ENCODE data around the gene PHTF1. TPM values are rescaled to one million over a fixed set of nuclear protein-coding genes. Genes with fewer than 3 reads are reported as not detected.

Gene PHTF1
- total RNA-seq, 1 experiment from 2014 or later, result 8.4 TPM

DNA sequence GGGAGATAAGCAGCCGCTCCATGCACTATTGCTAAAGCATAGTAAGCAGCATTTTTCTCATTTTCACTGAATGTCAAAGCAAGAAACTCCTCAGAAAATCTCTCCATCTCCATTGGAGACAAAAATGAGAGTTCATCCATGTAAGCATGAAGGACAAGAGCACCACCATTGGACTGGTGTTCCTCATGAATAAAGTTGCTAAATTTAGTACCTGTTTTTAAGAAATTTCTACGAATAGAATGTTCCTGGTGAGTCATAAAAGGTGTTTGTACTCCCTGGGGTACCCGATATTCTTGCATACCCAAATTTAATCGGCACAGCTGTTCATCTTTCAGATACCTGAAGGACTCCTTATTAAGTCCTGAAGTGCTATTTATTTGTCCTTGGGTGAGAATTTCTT, 38.2 kb upstream of the PHTF1 start:
- no peak overlapping the region for H3K27ac Mint-ChIP-seq (ENCODE audit: low read depth, unreplicated experiment)
- intact Hi-C loops (cut with micrococcal nuclease), result no loop called here
- H3K9me3 Mint-ChIP-seq (ENCODE audit: unreplicated experiment), result no peaks in the 10 kb centered on the region
- no peak for DNase-seq (ENCODE audit: unreplicated experiment)
- CTCF ChIA-PET, result interaction anchor here (0.6 kb wide), 1 partner anchor 11 kb away, joined by 3 read pairs; no protein-coding TSS in a partner anchor
- TF ChIP-seq, protein P1, sequence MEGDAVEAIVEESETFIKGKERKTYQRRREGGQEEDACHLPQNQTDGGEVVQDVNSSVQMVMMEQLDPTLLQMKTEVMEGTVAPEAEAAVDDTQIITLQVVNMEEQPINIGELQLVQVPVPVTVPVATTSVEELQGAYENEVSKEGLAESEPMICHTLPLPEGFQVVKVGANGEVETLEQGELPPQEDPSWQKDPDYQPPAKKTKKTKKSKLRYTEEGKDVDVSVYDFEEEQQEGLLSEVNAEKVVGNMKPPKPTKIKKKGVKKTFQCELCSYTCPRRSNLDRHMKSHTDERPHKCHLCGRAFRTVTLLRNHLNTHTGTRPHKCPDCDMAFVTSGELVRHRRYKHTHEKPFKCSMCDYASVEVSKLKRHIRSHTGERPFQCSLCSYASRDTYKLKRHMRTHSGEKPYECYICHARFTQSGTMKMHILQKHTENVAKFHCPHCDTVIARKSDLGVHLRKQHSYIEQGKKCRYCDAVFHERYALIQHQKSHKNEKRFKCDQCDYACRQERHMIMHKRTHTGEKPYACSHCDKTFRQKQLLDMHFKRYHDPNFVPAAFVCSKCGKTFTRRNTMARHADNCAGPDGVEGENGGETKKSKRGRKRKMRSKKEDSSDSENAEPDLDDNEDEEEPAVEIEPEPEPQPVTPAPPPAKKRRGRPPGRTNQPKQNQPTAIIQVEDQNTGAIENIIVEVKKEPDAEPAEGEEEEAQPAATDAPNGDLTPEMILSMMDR (IDR thresholded peaks at IDR 0.05; ENCODE audit: unreplicated experiment), result no peak
- peaks cover 23% of the 10 kb centered on the region for H3K4me1 Mint-ChIP-seq (ENCODE audit: insufficient read depth, unreplicated experiment)
- H3K27me3 Mint-ChIP-seq (ENCODE audit: insufficient read depth, unreplicated experiment), result no peaks in the 10 kb centered on the region
- no peak overlapping the region for H3K4me3 Mint-ChIP-seq (ENCODE audit: unreplicated experiment)
- POLR2A ChIA-PET, result interaction anchor here (0.8 to 2.7 kb wide), 3 partner anchors 9 to 38 kb away, joined by 5 to 12 read pairs (median 5); partner anchors contain the start of gene PHTF1
- no TSS peak for BruUV-seq (replicated peaks)
- peaks cover 33% of the 10 kb centered on the region for H3K36me3 Mint-ChIP-seq (ENCODE audit: insufficient read depth, unreplicated experiment)

DNA sequence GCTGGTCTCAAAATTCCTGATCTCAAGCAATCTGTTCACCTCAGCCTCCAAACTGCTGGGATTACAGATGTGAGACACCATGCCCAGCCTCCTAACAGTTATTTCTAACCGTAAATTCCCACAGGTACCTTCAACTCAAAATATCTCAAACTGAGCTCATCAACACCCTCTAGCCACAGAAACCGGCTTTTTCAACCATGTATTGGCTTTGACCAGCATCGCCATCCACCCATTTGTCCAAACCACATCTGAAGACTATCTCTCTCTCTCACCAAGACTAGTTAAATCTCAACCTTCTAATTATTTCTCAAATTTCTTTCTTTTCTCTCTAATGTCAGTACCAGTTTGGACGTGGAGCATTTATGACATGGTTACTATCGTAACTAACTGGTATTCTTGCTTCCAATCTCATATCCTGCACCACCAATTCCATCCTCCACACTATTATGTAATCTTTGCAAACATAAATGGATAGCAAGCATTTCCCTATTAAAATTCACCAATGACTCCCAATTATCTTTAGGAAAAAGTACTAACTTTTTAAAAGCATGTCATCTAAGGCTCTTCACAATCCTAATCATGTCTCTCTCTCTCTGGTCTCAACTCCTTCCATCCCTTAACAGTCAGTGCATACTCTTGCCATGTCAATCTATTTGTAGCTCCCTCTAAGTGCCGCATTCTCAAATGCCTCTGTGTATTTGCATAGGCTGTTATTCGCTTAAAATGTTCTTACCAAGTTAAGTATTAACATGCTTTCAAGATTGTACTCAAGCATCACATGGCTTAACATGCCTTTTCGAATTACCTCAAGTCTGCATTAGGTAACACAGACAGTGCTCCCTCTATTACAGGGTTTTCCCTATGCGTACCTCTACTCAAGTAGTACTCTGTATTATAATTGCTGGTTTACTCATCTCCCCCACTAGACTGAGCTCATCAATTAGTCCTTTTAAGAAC, 34.9 kb upstream of the PHTF1 start:
- TF ChIP-seq, protein P1 (IDR thresholded peaks at IDR 0.05; ENCODE audit: unreplicated experiment), result no peak
- BruUV-seq (replicated peaks), result no TSS peak
- Mint-ChIP-seq H3K27ac (ENCODE audit: low read depth, unreplicated experiment) (no peak overlapping the region), H3K9me3 (ENCODE audit: unreplicated experiment) (no peaks in the 10 kb centered on the region), H3K27me3 (ENCODE audit: insufficient read depth, unreplicated experiment) (no peaks in the 10 kb centered on the region), H3K36me3 (ENCODE audit: insufficient read depth, unreplicated experiment) (peaks cover 33% of the 10 kb centered on the region), H3K4me1 (ENCODE audit: insufficient read depth, unreplicated experiment) (peaks cover 21% of the 10 kb centered on the region), H3K4me3 (ENCODE audit: unreplicated experiment) (no peak overlapping the region)
- intact Hi-C loops (cut with micrococcal nuclease), result no loop called here
- ChIA-PET CTCF (interaction anchor here (0.5 to 0.9 kb wide), 4 partner anchors 8 to 1078 kb away, joined by 3 read pairs; partner anchors contain the start of gene AP4B1), POLR2A (interaction anchor here (1.2 to 1.3 kb wide), 2 partner anchors 7 to 9 kb away, joined by 4 read pairs; no protein-coding TSS in a partner anchor)
- no peak for DNase-seq (ENCODE audit: unreplicated experiment)

DNA sequence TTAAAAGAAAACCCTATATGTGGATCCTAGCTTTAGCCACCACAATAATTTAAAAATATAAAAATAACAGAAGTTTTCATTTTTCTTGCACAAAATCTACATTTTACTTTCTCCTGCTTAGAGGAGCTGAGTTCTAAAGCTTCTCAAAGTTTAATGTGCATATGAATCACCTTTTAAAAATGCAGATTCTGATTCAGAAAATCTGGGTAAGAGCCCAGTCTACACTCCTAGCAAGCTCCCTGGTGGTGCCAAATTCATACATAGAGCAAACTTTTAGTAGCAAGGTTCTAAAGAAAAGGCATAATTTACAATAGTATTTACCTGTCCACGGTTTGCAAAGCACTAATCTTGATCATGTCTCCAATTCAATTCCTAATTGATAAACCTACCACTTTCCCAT, 33.7 kb upstream of the PHTF1 start:
- Mint-ChIP-seq H3K36me3 (ENCODE audit: insufficient read depth, unreplicated experiment) (peaks cover 37% of the 10 kb centered on the region), H3K27ac (ENCODE audit: low read depth, unreplicated experiment) (no peak overlapping the region), H3K4me1 (ENCODE audit: insufficient read depth, unreplicated experiment) (peaks cover 15% of the 10 kb centered on the region), H3K27me3 (ENCODE audit: insufficient read depth, unreplicated experiment) (no peaks in the 10 kb centered on the region), H3K9me3 (ENCODE audit: unreplicated experiment) (no peaks in the 10 kb centered on the region), H3K4me3 (ENCODE audit: unreplicated experiment) (no peak overlapping the region)
- TF ChIP-seq, protein P1 (IDR thresholded peaks at IDR 0.05; ENCODE audit: unreplicated experiment), result no peak
- intact Hi-C loops (cut with micrococcal nuclease), result no loop called here
- CTCF ChIA-PET, result interaction anchor here (0.6 to 1.2 kb wide), 2 partner anchors 111 to 137 kb away, joined by 3 read pairs; partner anchors contain the start of gene AP4B1
- POLR2A ChIA-PET, result interaction anchor here (0.6 to 1.0 kb wide), 4 partner anchors 9 to 164 kb away, joined by 3 to 5 read pairs (median 3); no protein-coding TSS in a partner anchor
- no TSS peak for BruUV-seq (replicated peaks)
- DNase-seq (ENCODE audit: unreplicated experiment), result no peak

DNA sequence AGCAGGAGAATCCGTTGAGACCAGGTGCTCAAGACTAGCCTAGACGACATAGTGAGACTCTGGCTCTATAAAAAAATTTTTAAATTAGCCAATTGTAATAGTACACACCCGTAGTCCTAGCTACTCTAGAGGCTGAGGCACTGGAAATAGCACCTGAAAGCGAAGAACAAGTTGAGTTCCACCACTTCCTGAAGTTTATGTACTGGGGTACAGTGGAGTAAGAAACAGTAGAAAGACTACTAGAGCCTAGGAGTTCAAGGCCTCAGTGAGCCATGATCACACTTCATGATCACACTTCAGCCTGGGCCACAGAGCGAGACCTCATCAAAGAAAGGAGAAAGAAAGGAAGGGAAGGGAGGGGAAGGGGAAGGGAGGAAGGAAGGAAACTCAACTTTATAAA, 33.2 kb upstream of the PHTF1 start:
- TF ChIP-seq, protein P1 (IDR thresholded peaks at IDR 0.05; ENCODE audit: unreplicated experiment), result no peak
- POLR2A ChIA-PET, result interaction anchor here (0.6 to 1.0 kb wide), 4 partner anchors 9 to 165 kb away, joined by 3 to 5 read pairs (median 3); no protein-coding TSS in a partner anchor
- CTCF ChIA-PET, result interaction anchor here (0.7 to 1.2 kb wide), 2 partner anchors 47 to 138 kb away, joined by 3 to 4 read pairs; no protein-coding TSS in a partner anchor
- no peak for DNase-seq (ENCODE audit: unreplicated experiment)
- no TSS peak for BruUV-seq (replicated peaks)
- Mint-ChIP-seq H3K27me3 (ENCODE audit: insufficient read depth, unreplicated experiment) (no peaks in the 10 kb centered on the region), H3K9me3 (ENCODE audit: unreplicated experiment) (no peaks in the 10 kb centered on the region), H3K4me1 (ENCODE audit: insufficient read depth, unreplicated experiment) (peaks cover 15% of the 10 kb centered on the region), H3K27ac (ENCODE audit: low read depth, unreplicated experiment) (no peak overlapping the region), H3K36me3 (ENCODE audit: insufficient read depth, unreplicated experiment) (peaks cover 35% of the 10 kb centered on the region), H3K4me3 (ENCODE audit: unreplicated experiment) (no peak overlapping the region)
- intact Hi-C loops (cut with micrococcal nuclease), result no loop called here
